Umbilical cord (tissue), 2 donors: ENCODE measurements around the gene INCENP. TPM values are rescaled to one million over a fixed set of nuclear protein-coding genes. Genes with fewer than 3 reads are reported as not detected.
"Not testable (repeated sequence)": the region's sequence is repeated elsewhere in the genome, so short reads cannot be mapped to it uniquely, and the experiment has no call there.

Experiments used
- DNase-seq: peaks from one replicate; pipeline ENCODE4 v3.0.0-alpha.2; 2015; ENCODE audit warnings: low spot score
- total RNA-seq: library from RNA; depleted of rRNA; stranded (reverse); fragments of >200 nt; gene quantifications from one replicate; pipeline ENCODE4 v1.2.3, GENCODE V29; 2014; ENCODE audit warnings: low replicate concordance; ENCODE audit not compliant: insufficient read depth

INCENP gene
- total RNA-seq, 1 donor from 2014 or later = 11.6 TPM

- peak; percentile 71 for DNase-seq
Measured at GRCh38 chr11:62171261-62171723, 47.5 kb downstream of the INCENP start.

GRCh38 chr11:62172294-62172693 is 48.5 kb downstream of the INCENP start:
- DNase-seq = no peak

GRCh38 chr11:62176766-62177165 is 53.0 kb downstream of the INCENP start:
- DNase-seq = no peak

- no peak for DNase-seq
Measured at GRCh38 chr11:62179995-62180394, 56.2 kb downstream of the INCENP start.

GRCh38 chr11:62181097-62181496 is 57.3 kb downstream of the INCENP start:
- DNase-seq = no peak

- no peak for DNase-seq
Measured at GRCh38 chr11:62182147-62182891, 58.5 kb downstream of the INCENP start.

- DNase-seq = no peak
Measured at GRCh38 chr11:62186195-62186594, 62.4 kb downstream of the INCENP start.

GRCh38 chr11:62190011-62190410 is 66.2 kb downstream of the INCENP start, which contains the start of gene SCGB1D1:
Gene SCGB1D1, plus strand, starts transcription at chr11:62190216. Its CDS starts 69 bp downstream, at chr11:62190285.
- no peak for DNase-seq

- DNase-seq = no peak
Measured at GRCh38 chr11:62193952-62194351, 70.1 kb downstream of the INCENP start.

- not testable (repeated sequence) for DNase-seq
Measured at GRCh38 chr11:62195010-62195409, 71.2 kb downstream of the INCENP start.

- no peak for DNase-seq
Measured at GRCh38 chr11:62195945-62196344, 72.1 kb downstream of the INCENP start.

GRCh38 chr11:62197400-62197799 is 73.6 kb downstream of the INCENP start:
- not testable (repeated sequence) for DNase-seq

GRCh38 chr11:62201376-62201775 is 77.6 kb downstream of the INCENP start:
- DNase-seq = no peak

Other genes starting within 250 kb of the INCENP start
- gene FADS3, start 232.5 kb upstream of the INCENP start, total RNA-seq = 32.0 TPM
- gene RAB3IL1, start 206.4 kb upstream of the INCENP start, total RNA-seq = 10.1 TPM
- 7.5 TPM for gene BEST1, start 173.7 kb upstream of the INCENP start, total RNA-seq
- gene FTH1, start 156.4 kb upstream of the INCENP start, total RNA-seq = 516 TPM
- gene SCGB1D1, start 66.2 kb downstream of the INCENP start, total RNA-seq = not detected
- gene SCGB2A1, start 84.7 kb downstream of the INCENP start, total RNA-seq = not detected
- not detected for gene SCGB1D2, start 118.2 kb downstream of the INCENP start, total RNA-seq
- gene SCGB2A2, start 146.1 kb downstream of the INCENP start, total RNA-seq = 0.48 TPM
- not detected for gene SCGB1D4, start 175.1 kb downstream of the INCENP start, total RNA-seq
- gene ASRGL1, start 213.4 kb downstream of the INCENP start, total RNA-seq = 20.9 TPM